ENCODE data around the gene CDYL2. TPM values are rescaled to one million over a fixed set of nuclear protein-coding genes. Genes with fewer than 3 reads are reported as not detected.

The CDYL2 gene
- total RNA-seq, 1 donor from 2014 or later: 26.5 TPM

DNA sequence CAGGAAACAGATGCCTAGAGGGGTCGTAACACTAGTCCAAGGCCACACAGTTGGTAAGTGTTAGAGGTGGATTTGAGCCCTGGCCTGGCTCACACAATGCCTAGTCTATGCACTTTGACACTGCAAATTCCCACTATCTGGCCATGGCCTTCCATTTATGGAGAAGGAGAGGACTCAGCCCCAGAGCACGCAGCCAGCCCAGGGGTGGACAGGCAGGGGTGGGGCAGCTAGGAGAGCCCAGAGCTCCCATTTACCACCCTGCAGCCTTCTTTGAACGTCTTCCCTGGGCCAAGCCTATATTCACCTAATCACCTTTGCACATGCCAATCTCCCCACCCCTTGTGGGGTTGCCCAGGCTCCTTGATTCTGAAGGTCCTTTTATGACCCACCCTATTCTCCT lies 182.4 kb downstream of the CDYL2 start:
- Histone ChIP-seq H2AFZ (ENCODE audit: low read depth, low read length) (no peak overlapping the region), H3K4me2 (ENCODE audit: low read length) (no peak overlapping the region), H3K27me3 (ENCODE audit: insufficient read depth, low read length) (no peaks in the 10 kb centered on the region), H3K27ac (ENCODE audit: low read depth, low read length) (no peak overlapping the region), H3K4me3 (ENCODE audit: insufficient read depth, low read depth, low read length) (no peak overlapping the region), H3K9ac (ENCODE audit: low read length) (no peak overlapping the region), H3K36me3 (ENCODE audit: insufficient read depth, low read length) (no peaks in the 10 kb centered on the region), H3K9me3 (ENCODE audit: insufficient read depth, low read depth, low read length) (peaks cover 3% of the 10 kb centered on the region), H3K4me1 (ENCODE audit: insufficient read depth, low read length) (no peaks in the 10 kb centered on the region), H4K20me1 (ENCODE audit: insufficient read depth, low read length) (no peaks in the 10 kb centered on the region), H3K79me2 (ENCODE audit: insufficient read depth, low read length) (no peaks in the 10 kb centered on the region)
- Mint-ChIP-seq H3K9me3 (ENCODE audit: unreplicated experiment) (peaks cover 10% of the 10 kb centered on the region), H3K27ac (ENCODE audit: unreplicated experiment) (no peak overlapping the region), H3K36me3 (ENCODE audit: low read depth, unreplicated experiment) (peaks cover 29% of the 10 kb centered on the region), H3K27me3 (ENCODE audit: low read depth, unreplicated experiment) (no peaks in the 10 kb centered on the region), H3K4me3 (ENCODE audit: unreplicated experiment) (no peak overlapping the region), H3K4me1 (ENCODE audit: low read depth, unreplicated experiment) (no peaks in the 10 kb centered on the region)
- FAIRE-seq: no peak
- TF ChIP-seq, protein P1, sequence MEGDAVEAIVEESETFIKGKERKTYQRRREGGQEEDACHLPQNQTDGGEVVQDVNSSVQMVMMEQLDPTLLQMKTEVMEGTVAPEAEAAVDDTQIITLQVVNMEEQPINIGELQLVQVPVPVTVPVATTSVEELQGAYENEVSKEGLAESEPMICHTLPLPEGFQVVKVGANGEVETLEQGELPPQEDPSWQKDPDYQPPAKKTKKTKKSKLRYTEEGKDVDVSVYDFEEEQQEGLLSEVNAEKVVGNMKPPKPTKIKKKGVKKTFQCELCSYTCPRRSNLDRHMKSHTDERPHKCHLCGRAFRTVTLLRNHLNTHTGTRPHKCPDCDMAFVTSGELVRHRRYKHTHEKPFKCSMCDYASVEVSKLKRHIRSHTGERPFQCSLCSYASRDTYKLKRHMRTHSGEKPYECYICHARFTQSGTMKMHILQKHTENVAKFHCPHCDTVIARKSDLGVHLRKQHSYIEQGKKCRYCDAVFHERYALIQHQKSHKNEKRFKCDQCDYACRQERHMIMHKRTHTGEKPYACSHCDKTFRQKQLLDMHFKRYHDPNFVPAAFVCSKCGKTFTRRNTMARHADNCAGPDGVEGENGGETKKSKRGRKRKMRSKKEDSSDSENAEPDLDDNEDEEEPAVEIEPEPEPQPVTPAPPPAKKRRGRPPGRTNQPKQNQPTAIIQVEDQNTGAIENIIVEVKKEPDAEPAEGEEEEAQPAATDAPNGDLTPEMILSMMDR (IDR thresholded peaks at IDR 0.05; ENCODE audit: insufficient read depth, low read depth, low read length): no peak
- TF ChIP-seq EZH2 (IDR thresholded peaks at IDR 0.05; ENCODE audit: insufficient read depth, low read length): no peak
- DNase-seq (ENCODE audit: low read depth): no peak

DNA sequence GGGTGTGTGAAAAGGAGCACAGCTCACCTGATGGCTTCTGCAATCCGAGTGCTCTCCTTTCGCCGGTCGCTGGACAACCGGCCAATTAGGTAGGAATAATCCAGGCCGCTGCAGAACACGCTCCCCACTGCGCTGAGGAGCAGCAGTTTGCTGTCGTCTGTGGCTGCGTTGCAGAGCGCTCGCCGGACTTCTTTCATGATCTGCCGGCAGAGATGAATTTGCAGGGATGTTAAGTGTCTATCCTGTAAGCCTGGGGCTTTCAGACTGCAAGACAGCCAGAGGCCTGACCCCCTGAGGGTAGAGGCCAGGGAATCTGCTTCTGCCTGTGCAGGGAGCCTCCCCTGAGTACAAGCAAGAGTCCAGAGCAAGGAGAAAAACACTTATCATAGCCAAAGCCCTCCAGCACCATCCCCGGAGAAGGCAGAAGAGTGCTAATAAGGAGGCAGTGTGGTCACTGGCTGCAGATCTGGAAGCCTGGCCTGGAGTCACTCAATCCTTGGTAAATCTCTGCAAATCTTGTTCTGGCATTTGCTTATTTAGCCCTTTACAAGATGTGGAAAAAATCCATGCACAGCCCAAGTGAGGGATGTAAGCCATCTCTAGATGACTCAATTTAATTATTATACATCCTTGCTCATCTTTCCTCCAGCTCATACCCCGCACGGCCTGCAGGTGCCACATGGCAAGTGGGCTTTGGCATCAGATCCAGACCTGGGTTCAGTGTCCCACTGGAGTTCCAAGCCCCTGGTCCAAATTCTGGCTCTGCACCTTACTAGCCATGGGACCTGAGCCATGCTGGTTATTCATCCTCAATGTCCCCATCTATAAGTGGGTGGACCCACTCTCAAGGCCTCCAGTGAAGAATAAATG lies 183.4 kb downstream of the CDYL2 start:
- Histone ChIP-seq H3K9ac (ENCODE audit: low read length) (no peak overlapping the region), H3K4me3 (ENCODE audit: insufficient read depth, low read depth, low read length) (no peak overlapping the region), H3K27ac (ENCODE audit: low read depth, low read length) (no peak overlapping the region), H3K27me3 (ENCODE audit: insufficient read depth, low read length) (no peaks in the 10 kb centered on the region), H3K36me3 (ENCODE audit: insufficient read depth, low read length) (no peaks in the 10 kb centered on the region), H3K79me2 (ENCODE audit: insufficient read depth, low read length) (no peaks in the 10 kb centered on the region), H3K4me2 (ENCODE audit: low read length) (no peak overlapping the region), H4K20me1 (ENCODE audit: insufficient read depth, low read length) (no peaks in the 10 kb centered on the region), H3K9me3 (ENCODE audit: insufficient read depth, low read depth, low read length) (peaks cover 3% of the 10 kb centered on the region), H3K4me1 (ENCODE audit: insufficient read depth, low read length) (no peaks in the 10 kb centered on the region), H2AFZ (ENCODE audit: low read depth, low read length) (no peak overlapping the region)
- peaks cover 30% of the 10 kb centered on the region for H3K36me3 Mint-ChIP-seq (ENCODE audit: low read depth, unreplicated experiment)
- TF ChIP-seq, protein P1 (IDR thresholded peaks at IDR 0.05; ENCODE audit: insufficient read depth, low read depth, low read length): no peak
- no peaks in the 10 kb centered on the region for H3K4me1 Mint-ChIP-seq (ENCODE audit: low read depth, unreplicated experiment)
- peaks cover 11% of the 10 kb centered on the region for H3K9me3 Mint-ChIP-seq (ENCODE audit: unreplicated experiment)
- DNase-seq (ENCODE audit: low read depth): no peak
- H3K27ac Mint-ChIP-seq (ENCODE audit: unreplicated experiment): no peak overlapping the region
- no peak for FAIRE-seq
- H3K4me3 Mint-ChIP-seq (ENCODE audit: unreplicated experiment): no peak overlapping the region
- H3K27me3 Mint-ChIP-seq (ENCODE audit: low read depth, unreplicated experiment): no peaks in the 10 kb centered on the region

DNA sequence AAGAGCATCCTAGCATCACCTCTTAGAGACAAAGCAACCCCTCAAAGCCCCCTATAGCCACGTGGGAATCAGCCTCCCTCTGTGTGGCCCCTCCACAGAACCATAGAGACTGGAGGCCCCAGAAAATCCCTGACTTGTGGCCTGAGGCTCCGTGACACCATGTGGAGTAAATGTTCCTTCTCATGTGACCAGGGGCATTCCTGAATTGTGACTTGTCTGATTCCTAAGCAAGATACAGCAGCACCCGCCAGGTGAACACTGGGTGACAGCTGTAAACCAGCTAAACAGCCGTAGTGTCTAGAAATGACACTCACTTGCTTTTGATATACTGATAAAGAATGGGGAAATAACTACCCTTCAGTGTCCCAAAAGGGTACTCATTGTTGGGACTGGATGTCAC lies 184.6 kb downstream of the CDYL2 start:
- TF ChIP-seq EZH2 (IDR thresholded peaks at IDR 0.05; ENCODE audit: insufficient read depth, low read length): no peak
- TF ChIP-seq, protein P1 (IDR thresholded peaks at IDR 0.05; ENCODE audit: insufficient read depth, low read depth, low read length): no peak
- Histone ChIP-seq H3K4me3 (ENCODE audit: insufficient read depth, low read depth, low read length) (no peak overlapping the region), H4K20me1 (ENCODE audit: insufficient read depth, low read length) (no peaks in the 10 kb centered on the region), H3K4me2 (ENCODE audit: low read length) (no peak overlapping the region), H3K27me3 (ENCODE audit: insufficient read depth, low read length) (no peaks in the 10 kb centered on the region), H3K9ac (ENCODE audit: low read length) (no peak overlapping the region), H3K27ac (ENCODE audit: low read depth, low read length) (no peak overlapping the region), H3K9me3 (ENCODE audit: insufficient read depth, low read depth, low read length) (peaks cover 3% of the 10 kb centered on the region), H3K4me1 (ENCODE audit: insufficient read depth, low read length) (peaks cover 9% of the 10 kb centered on the region), H2AFZ (ENCODE audit: low read depth, low read length) (no peak overlapping the region), H3K36me3 (ENCODE audit: insufficient read depth, low read length) (no peaks in the 10 kb centered on the region), H3K79me2 (ENCODE audit: insufficient read depth, low read length) (no peaks in the 10 kb centered on the region)
- no peak for FAIRE-seq
- Mint-ChIP-seq H3K27ac (ENCODE audit: unreplicated experiment) (no peak overlapping the region), H3K27me3 (ENCODE audit: low read depth, unreplicated experiment) (no peaks in the 10 kb centered on the region), H3K4me3 (ENCODE audit: unreplicated experiment) (no peak overlapping the region), H3K36me3 (ENCODE audit: low read depth, unreplicated experiment) (peaks cover 25% of the 10 kb centered on the region), H3K4me1 (ENCODE audit: low read depth, unreplicated experiment) (no peaks in the 10 kb centered on the region), H3K9me3 (ENCODE audit: unreplicated experiment) (peaks cover 11% of the 10 kb centered on the region)
- no peak for DNase-seq (ENCODE audit: low read depth)
